GM12878 (cell line): ENCODE results near the gene ADAP1. TPM values are rescaled to one million over a fixed set of nuclear protein-coding genes. Genes with fewer than 3 reads are reported as not detected.

Experiments used
- ATAC-seq: fragments of 200-7000 bp; cut with Tn5 transposase; 3 replicates; pipeline ENCODE4 v1.9.1; 2020; ENCODE audit warnings: mild to moderate bottlenecking, moderate library complexity
- BruUV-seq: library from RNA; stranded (reverse); fragments of 400-500 nt; replicated peaks from 2 replicates; lab custom pipeline; 2021; lab: Mats Ljungman, UMichigan
- CTCF ChIA-PET: fragments of 300-600 bp; sonication (Branson Sonifier 250); formaldehyde crosslinking; extraction: SDS; loops from one replicate; lab custom pipeline; 2021; ENCODE audit warnings: inconsistent platforms; lab: Yijun Ruan, JAX
- POLR2A ChIA-PET: fragments of 350-600 bp; formaldehyde crosslinking; extraction: SDS; loops from one replicate; lab custom pipeline; 2021; ENCODE audit warnings: inconsistent platforms; lab: Charles Lee
- RAD21 ChIA-PET: fragments of 300-600 bp; sonication (Branson Sonifier 250); formaldehyde crosslinking; loops from one replicate; lab custom pipeline; 2023; ENCODE audit warnings: antibody characterized with exemption; ENCODE audit not compliant: unreplicated experiment; lab: Charles Lee
- SMC1A ChIA-PET: fragments of 300-600 bp; sonication (Branson Sonifier 250); formaldehyde crosslinking; loops from one replicate; lab custom pipeline; 2023; ENCODE audit not compliant: unreplicated experiment, uncharacterized antibody; lab: Charles Lee
- DNase-seq: peaks from one replicate; pipeline ENCODE4 v3.0.0-alpha.2; 2011; ENCODE audit warnings: low read depth, low spot score
- FAIRE-seq: peaks from 3 replicates; lab custom pipeline; 2011; peaks lifted over from hg19 to GRCh38; lab: Jason Lieb, UNC
- H2AFZ ChIP-seq: 2 replicates; pipeline ENCODE4 v1.6.0; 2011; ENCODE audit warnings: low read depth, low read length, control low read depth; ENCODE audit not compliant: control insufficient read depth
- H3K27ac ChIP-seq: 2 replicates; pipeline ENCODE4 v1.5.1; 2011; ENCODE audit warnings: control low read depth; ENCODE audit not compliant: control insufficient read depth, insufficient read depth
- H3K27me3 ChIP-seq, 2 experiments: replicated peaks in 1 of 2; 2 replicates each; pipeline versions ENCODE4 v1.6.0 to v1.6.1; 2011; ENCODE audit warnings: low read length in 1 of 2; ENCODE audit not compliant: control insufficient read depth in 2 of 2, insufficient read depth in 2 of 2
- H3K36me3 ChIP-seq, 2 experiments: 2 replicates each; pipeline ENCODE4 v1.5.1; 2011; ENCODE audit warnings: low read length in 1 of 2; ENCODE audit not compliant: control insufficient read depth in 2 of 2, insufficient read depth in 2 of 2
- H3K4me1 ChIP-seq: 2 replicates; pipeline ENCODE4 v1.6.1; 2011; ENCODE audit warnings: mild to moderate bottlenecking, low read length, moderate library complexity, mixed read lengths; ENCODE audit not compliant: control insufficient read depth, insufficient read depth
- H3K4me2 ChIP-seq: 2 replicates; pipeline ENCODE4 v1.6.0; 2011; ENCODE audit warnings: control low read depth; ENCODE audit not compliant: control insufficient read depth, insufficient read depth
- H3K4me3 ChIP-seq: fragments of 200-600 bp; sonication (generic); 2 replicates; pipeline ENCODE4 v1.5.1; 2016
- H3K79me2 ChIP-seq: 2 replicates; pipeline ENCODE4 v1.6.0; 2011; ENCODE audit warnings: low read length; ENCODE audit not compliant: control insufficient read depth, insufficient read depth
- H3K9ac ChIP-seq: 2 replicates; pipeline ENCODE4 v1.8.0; 2011; ENCODE audit warnings: low read length, control low read depth, mixed read lengths; ENCODE audit not compliant: control insufficient read depth, insufficient read depth
- H3K9me3 ChIP-seq: replicated peaks from 3 replicates; pipeline ENCODE4 v1.5.1; 2011; ENCODE audit warnings: mild to moderate bottlenecking, low read length; ENCODE audit not compliant: control insufficient read depth, insufficient read depth
- H4K20me1 ChIP-seq: 2 replicates; pipeline ENCODE4 v1.6.0; 2011; ENCODE audit not compliant: control insufficient read depth, insufficient read depth
- ATF3 ChIP-seq: IDR thresholded peaks from 2 replicates; pipeline ENCODE4 v1.6.1; 2011; ENCODE audit warnings: low read depth, mild to moderate bottlenecking, low read length, moderate library complexity, borderline replicate concordance; ENCODE audit errors: extremely low read depth
- E2F4 ChIP-seq: IDR thresholded peaks from 2 replicates; pipeline ENCODE4 v1.6.1; 2012; ENCODE audit warnings: low read depth, low read length, improper control_type of control experiment
- POLR2A ChIP-seq: IDR thresholded peaks from 2 replicates; pipeline ENCODE4 v1.6.1; 2011; ENCODE audit warnings: low read depth, mild to moderate bottlenecking, low read length
- POLR2AphosphoS2 ChIP-seq: IDR thresholded peaks from 2 replicates; pipeline ENCODE4 v1.6.1; 2011; ENCODE audit warnings: low read depth, mild to moderate bottlenecking, low read length, improper control_type of control experiment, moderate library complexity
- WGBS: methylation state at CpG from one replicate; pipeline ENCODE4 v1.1.6; 2016; ENCODE audit warnings: low lambda C conversion rate; ENCODE audit not compliant: insufficient replicate concordance, insufficient coverage; ENCODE audit errors: missing lambda C conversion rate; 5-methylcytosine and 5-hydroxymethylcytosine counted together
- in situ Hi-C: fragments of 300-500 bp; cut with MboI; formaldehyde crosslinking; loops from 9 replicates; pipeline ENCODE4 v1.14.3; 2018; ENCODE audit warnings: mixed read lengths
- intact Hi-C: fragments of 100-400 bp; cut with micrococcal nuclease; formaldehyde crosslinking; loops from one replicate; pipeline ENCODE4 v1.14.2; 2022; ENCODE audit not compliant: unreplicated experiment
- polyA plus RNA-seq, 11 experiments: library from polyadenylated mRNA; depleted of rRNA in 4 of 11; unstranded in 6 of 11; stranded (reverse) in 5 of 11; fragments of >200 nt; fragmentation: Nextera tagmentation in 4 of 11; fragmentation: Illumina TruSeq in 1 of 11; extraction: Ambion mirVana in 4 of 11; extraction: Trizol in 1 of 11; gene quantifications; 1 replicate in 1 of 11; 2 replicates in 10 of 11; pipeline versions ENCODE4 v1.2.1 to v1.2.3, GENCODE V29; 2011 to 2016; ENCODE audit warnings: inconsistent platforms in 2 of 11, missing spikeins in 2 of 11, low read depth in 1 of 11
- total RNA-seq, 4 experiments: library from RNA; depleted of rRNA in 3 of 4; stranded (reverse); fragments of >200 nt in 3 of 4; fragmentation: Illumina TruSeq in 1 of 4; extraction: Trizol in 1 of 4; gene quantifications; 2 replicates each; pipeline versions ENCODE4 v1.2.1 to v1.2.3, GENCODE V29; 2013 to 2021

Gene ADAP1
- total and polyA plus RNA-seq, 10 of the 15 experiments (the other 5 are each of a cell fraction or from before 2014, with no cell fraction given), result 0.22 to 44.2 (median 22.0) TPM; not detected in 1

DNA sequence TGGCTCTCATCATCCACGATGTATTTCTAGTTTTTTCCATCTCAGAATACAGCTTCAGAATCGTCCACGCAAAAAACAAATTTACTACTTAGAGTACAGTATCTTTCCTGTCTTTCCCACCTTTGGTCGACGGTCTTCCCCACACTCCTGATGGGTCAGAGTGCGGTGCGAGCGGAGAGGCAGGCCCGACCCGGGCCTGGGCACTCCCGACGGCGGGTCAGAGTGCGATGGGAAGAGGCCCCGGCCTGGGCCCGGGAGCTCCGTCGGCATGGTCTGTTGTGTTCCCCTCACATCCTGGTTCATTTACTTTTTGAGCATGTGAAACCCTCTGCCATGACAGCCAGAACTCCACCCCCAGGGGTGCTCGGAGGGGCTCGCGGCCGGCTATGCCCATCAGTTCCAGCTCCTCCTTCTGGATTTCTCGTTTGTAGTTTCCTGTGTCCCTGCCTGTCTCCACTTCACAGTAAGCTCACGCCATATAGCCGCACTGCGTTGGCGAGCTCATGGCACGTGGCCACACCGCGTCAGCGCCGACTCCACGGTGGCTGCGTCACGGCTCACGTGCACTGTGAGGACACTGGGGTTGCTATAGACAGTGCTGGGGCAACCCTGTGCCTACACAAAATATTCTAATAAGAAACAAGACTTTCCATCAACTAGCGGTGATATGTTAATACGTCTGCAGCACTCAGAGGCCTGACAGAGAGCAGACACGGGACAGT lies 13.0 kb upstream of the ADAP1 start:
- Histone ChIP-seq H3K9ac (no peak overlapping the region), H2AFZ (no peak overlapping the region), H3K4me2 (no peak overlapping the region), H3K27ac (no peak overlapping the region), H3K9me3 (no peaks in the 10 kb centered on the region; the same call in 2 of the 3 replicates), H3K4me3 (no peak overlapping the region), H4K20me1 (no peaks in the 10 kb centered on the region), H3K36me3 (peaks cover 23 to 28% of the 10 kb centered on the region in 2 experiments), H3K27me3 (no peaks in the 10 kb centered on the region), H3K4me1 (peaks cover 8% of the 10 kb centered on the region), H3K79me2 (peaks cover 14% of the 10 kb centered on the region)
- WGBS, result 96% methylated on average over 39 of the region's 39 CpGs
- ATAC-seq (no peak), DNase-seq (no peak), FAIRE-seq (no peak)
- RAD21 ChIA-PET, result no interaction called here
- intact Hi-C loops, result no loop called here
- CTCF ChIA-PET, result no interaction called here
- no TSS peak for BruUV-seq
- 0 out of 2 replicates have a peak, but pooled peaks have one; percentile 20 for TF ChIP-seq POLR2AphosphoS2
- peak; percentile 71 for TF ChIP-seq POLR2A
- no peak for TF ChIP-seq ATF3
- POLR2A ChIA-PET, result no interaction called here
- in situ Hi-C loops, result no loop called here
- SMC1A ChIA-PET, result interaction anchor here (0.6 kb wide), 1 partner anchor 98 kb away, joined by 3 read pairs; no protein-coding TSS in a partner anchor

- no peak overlapping the region for H3K27ac ChIP-seq
- no peak for FAIRE-seq
- H3K9ac ChIP-seq, result no peak overlapping the region
- TF ChIP-seq E2F4 (no peak), POLR2A (peak; percentile 51)
- TF ChIP-seq, all 136 proteins: peak for 1
- Histone ChIP-seq H3K4me3 (no peak overlapping the region), H3K27me3 (no peaks in the 10 kb centered on the region), H3K4me2 (no peak overlapping the region), H2AFZ (no peak overlapping the region), H4K20me1 (no peaks in the 10 kb centered on the region), H3K79me2 (peaks cover 7% of the 10 kb centered on the region), H3K36me3 (peaks cover 21 to 24% of the 10 kb centered on the region in 2 experiments), H3K4me1 (peaks cover 8% of the 10 kb centered on the region), H3K9me3 (no peaks in the 10 kb centered on the region; the same call in 2 of the 3 replicates)
- 80% methylated on average over 22 of the region's 22 CpGs for WGBS
- in situ Hi-C loops (no loop called here), intact Hi-C loops (no loop called here)
- SMC1A ChIA-PET, result interaction anchor here (0.6 to 1.3 kb wide), 2 partner anchors 97 to 99 kb away, joined by 3 read pairs; no protein-coding TSS in a partner anchor
- RAD21 ChIA-PET, result no interaction called here
- BruUV-seq, result no TSS peak
- no peak for ATAC-seq
- POLR2A ChIA-PET, result interaction anchor here (0.6 to 1.0 kb wide), 2 partner anchors 14 to 95 kb away, joined by 4 to 6 read pairs; no protein-coding TSS in a partner anchor
- CTCF ChIA-PET, result no interaction called here
- no peak for DNase-seq
Observed at GRCh38 chr7:966291-967069, 12.0 kb upstream of the ADAP1 start.
